Measurements from ENCODE around the gene OR2J2. TPM values are rescaled to one million over a fixed set of nuclear protein-coding genes. Genes with fewer than 3 reads are reported as not detected.
"Not testable (repeated sequence)": the region's sequence is repeated elsewhere in the genome, so short reads cannot be mapped to it uniquely, and the experiment has no call there.

OR2J2 gene
- total RNA-seq, 1 experiment from 2014 or later = not detected

DNA sequence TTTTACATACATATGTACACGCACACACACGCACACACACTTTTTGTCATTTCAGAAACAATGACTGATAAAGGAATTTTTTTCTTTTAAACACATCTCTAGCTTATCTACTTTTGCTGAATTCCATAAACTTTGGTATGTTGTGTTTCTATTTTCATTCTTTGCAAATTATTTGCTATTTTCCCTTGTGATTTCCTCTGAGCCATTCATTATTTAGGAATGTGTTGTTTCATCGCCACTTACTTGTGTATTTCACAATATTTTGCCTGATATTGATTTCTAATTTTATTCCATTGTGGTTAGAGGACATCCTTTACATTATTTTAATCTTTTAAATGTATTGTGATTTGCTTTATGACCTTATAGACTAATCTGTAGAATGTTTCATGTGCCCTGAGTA is 23.6 kb upstream of the OR2J2 start:
- intact Hi-C loops (cut with micrococcal nuclease; ENCODE audit: unreplicated experiment) = no loop called here
- peaks cover 10% of the 10 kb centered on the region for H3K9me3 ChIP-seq (ENCODE audit: low read depth, low read length, poor library complexity, severe bottlenecking)
- no peak overlapping the region for H3K27ac ChIP-seq (ENCODE audit: low read depth, low read length, poor library complexity, severe bottlenecking)
- BruUV-seq (replicated peaks) = no TSS peak
- H3K36me3 ChIP-seq (ENCODE audit: insufficient read depth, low read length, poor library complexity, severe bottlenecking) = no peaks in the 10 kb centered on the region
- DNase-seq (ENCODE audit: low spot score) = no peak
- no peak overlapping the region for H3K4me3 ChIP-seq (ENCODE audit: low read depth, low read length, poor library complexity, severe bottlenecking)
- TF ChIP-seq EZH2 (IDR thresholded peaks at IDR 0.05; ENCODE audit: borderline replicate concordance, low read depth, low read length, poor library complexity, severe bottlenecking) (no peak), CTCF (conservative IDR thresholded peaks at IDR 0.05; ENCODE audit: low read depth, low read length) (no peak)
- ChIA-PET CTCF (no interaction called here), POLR2A (ENCODE audit: low non-redundant PET) (no interaction called here)
- no peaks in the 10 kb centered on the region for H3K4me1 ChIP-seq (ENCODE audit: insufficient read depth, low read length, poor library complexity, severe bottlenecking)
- no peaks in the 10 kb centered on the region for H3K27me3 ChIP-seq (replicated peaks; ENCODE audit: insufficient read depth, low read depth, low read length, poor library complexity)

GRCh38 chr6:29149444-29149843 is 21.3 kb upstream of the OR2J2 start:
- H3K36me3 ChIP-seq (ENCODE audit: insufficient read depth, low read length, poor library complexity, severe bottlenecking); H3K9me3 ChIP-seq (ENCODE audit: low read depth, low read length, poor library complexity, severe bottlenecking); H3K27ac ChIP-seq (ENCODE audit: low read depth, low read length, poor library complexity, severe bottlenecking); H3K27me3 ChIP-seq (replicated peaks; ENCODE audit: insufficient read depth, low read depth, low read length, poor library complexity); intact Hi-C loops (cut with micrococcal nuclease; ENCODE audit: unreplicated experiment); POLR2A ChIA-PET (ENCODE audit: low non-redundant PET); H3K4me1 ChIP-seq (ENCODE audit: insufficient read depth, low read length, poor library complexity, severe bottlenecking); BruUV-seq (replicated peaks); CTCF ChIA-PET; H3K4me3 ChIP-seq (ENCODE audit: low read depth, low read length, poor library complexity, severe bottlenecking); DNase-seq (ENCODE audit: low spot score): not testable (repeated sequence)

GRCh38 chr6:29153083-29153482 is 17.6 kb upstream of the OR2J2 start:
- DNase-seq (ENCODE audit: low spot score) = no peak
- H3K36me3 ChIP-seq (ENCODE audit: insufficient read depth, low read length, poor library complexity, severe bottlenecking) = no peaks in the 10 kb centered on the region
- BruUV-seq (replicated peaks) = no TSS peak
- H3K4me1 ChIP-seq (ENCODE audit: insufficient read depth, low read length, poor library complexity, severe bottlenecking) = no peaks in the 10 kb centered on the region
- no peaks in the 10 kb centered on the region for H3K9me3 ChIP-seq (ENCODE audit: low read depth, low read length, poor library complexity, severe bottlenecking)
- ChIA-PET CTCF (no interaction called here), POLR2A (ENCODE audit: low non-redundant PET) (no interaction called here)
- H3K27ac ChIP-seq (ENCODE audit: low read depth, low read length, poor library complexity, severe bottlenecking) = no peak overlapping the region
- no peak for TF ChIP-seq CTCF (conservative IDR thresholded peaks at IDR 0.05; ENCODE audit: low read depth, low read length)
- TF ChIP-seq EZH2 (IDR thresholded peaks at IDR 0.05; ENCODE audit: borderline replicate concordance, low read depth, low read length, poor library complexity, severe bottlenecking) = no peak
- H3K4me3 ChIP-seq (ENCODE audit: low read depth, low read length, poor library complexity, severe bottlenecking) = no peak overlapping the region
- intact Hi-C loops (cut with micrococcal nuclease; ENCODE audit: unreplicated experiment) = no loop called here
- peaks cover 11% of the 10 kb centered on the region for H3K27me3 ChIP-seq (replicated peaks; ENCODE audit: insufficient read depth, low read depth, low read length, poor library complexity)

DNA sequence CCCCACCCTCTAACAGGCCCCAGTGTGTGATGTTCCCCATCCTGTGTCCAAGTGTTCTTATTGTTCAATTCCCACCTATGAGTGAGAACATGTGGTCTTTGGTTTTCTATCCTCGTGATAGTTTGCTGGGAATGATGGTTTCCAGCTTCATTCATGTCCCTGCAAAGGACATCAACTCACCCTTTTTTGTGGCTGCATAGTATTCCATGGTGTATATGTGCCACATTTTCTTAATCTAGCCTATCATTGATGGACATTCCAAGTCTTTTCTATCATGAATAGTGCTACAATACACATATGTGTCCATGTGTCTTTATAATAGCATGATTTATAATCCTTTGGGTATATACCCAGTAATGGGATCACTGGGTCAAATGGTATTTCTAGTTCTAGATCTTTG is 15.5 kb upstream of the OR2J2 start:
- H3K36me3 ChIP-seq (ENCODE audit: insufficient read depth, low read length, poor library complexity, severe bottlenecking); intact Hi-C loops (cut with micrococcal nuclease; ENCODE audit: unreplicated experiment); H3K27ac ChIP-seq (ENCODE audit: low read depth, low read length, poor library complexity, severe bottlenecking); BruUV-seq (replicated peaks); H3K4me3 ChIP-seq (ENCODE audit: low read depth, low read length, poor library complexity, severe bottlenecking); H3K9me3 ChIP-seq (ENCODE audit: low read depth, low read length, poor library complexity, severe bottlenecking); H3K4me1 ChIP-seq (ENCODE audit: insufficient read depth, low read length, poor library complexity, severe bottlenecking); CTCF ChIA-PET; DNase-seq (ENCODE audit: low spot score); POLR2A ChIA-PET (ENCODE audit: low non-redundant PET): not testable (repeated sequence)
- peaks cover 20% of the 10 kb centered on the region for H3K27me3 ChIP-seq (replicated peaks; ENCODE audit: insufficient read depth, low read depth, low read length, poor library complexity)

DNA sequence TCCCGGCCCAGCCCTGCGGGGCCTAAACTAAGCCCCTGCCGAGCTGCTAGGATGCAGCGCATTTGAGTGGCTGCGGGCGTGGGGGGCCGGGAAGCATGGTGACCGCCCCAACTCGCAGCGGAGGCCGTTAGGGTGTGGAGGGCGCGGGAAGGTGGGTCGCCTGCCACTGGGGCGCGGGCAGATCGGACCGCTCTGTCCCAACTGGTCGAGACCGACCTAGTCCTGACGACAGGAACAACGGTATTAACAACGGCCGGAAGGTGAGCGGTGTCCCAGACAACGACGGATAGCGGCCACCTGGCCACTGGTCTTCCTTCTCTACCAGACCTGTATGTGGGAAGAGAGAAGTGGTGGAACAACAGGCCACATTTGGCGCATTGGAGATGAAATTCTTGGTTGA is 10.8 kb upstream of the OR2J2 start:
- intact Hi-C loops (cut with micrococcal nuclease; ENCODE audit: unreplicated experiment) = not testable (repeated sequence)

DNA sequence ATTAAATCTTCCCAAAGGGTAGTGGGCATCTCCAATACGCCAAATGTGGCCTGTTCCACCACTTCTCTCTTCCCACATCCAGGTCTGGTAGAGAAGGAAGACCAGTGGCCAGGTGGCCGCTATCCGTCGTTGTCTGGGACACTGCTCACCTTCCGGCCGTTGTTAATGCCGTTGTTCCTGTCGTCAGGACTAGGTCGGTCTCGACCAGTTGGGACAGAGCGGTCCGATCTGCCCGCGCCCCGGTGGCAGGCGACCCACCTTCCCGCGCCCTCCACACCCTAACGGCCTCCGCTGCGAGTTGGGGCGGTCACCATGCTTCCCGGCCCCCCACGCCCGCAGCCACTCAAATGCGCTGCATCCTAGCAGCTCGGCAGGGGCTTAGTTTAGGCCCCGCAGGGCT is 5.1 kb upstream of the OR2J2 start:
- intact Hi-C loops (cut with micrococcal nuclease; ENCODE audit: unreplicated experiment); H3K4me3 ChIP-seq (ENCODE audit: low read depth, low read length, poor library complexity, severe bottlenecking); BruUV-seq (replicated peaks): not testable (repeated sequence)

More for the DNA sequence above, 10.8 kb upstream of the OR2J2 start:
- H3K9me3 ChIP-seq (ENCODE audit: low read depth, low read length, poor library complexity, severe bottlenecking); H3K4me3 ChIP-seq (ENCODE audit: low read depth, low read length, poor library complexity, severe bottlenecking); POLR2A ChIA-PET (ENCODE audit: low non-redundant PET); H3K27ac ChIP-seq (ENCODE audit: low read depth, low read length, poor library complexity, severe bottlenecking); BruUV-seq (replicated peaks); DNase-seq (ENCODE audit: low spot score); H3K4me1 ChIP-seq (ENCODE audit: insufficient read depth, low read length, poor library complexity, severe bottlenecking); CTCF ChIA-PET; H3K36me3 ChIP-seq (ENCODE audit: insufficient read depth, low read length, poor library complexity, severe bottlenecking): not testable (repeated sequence)
- H3K27me3 ChIP-seq (replicated peaks; ENCODE audit: insufficient read depth, low read depth, low read length, poor library complexity) = peaks cover 25% of the 10 kb centered on the region

More for the DNA sequence above, 5.1 kb upstream of the OR2J2 start:
- H3K27me3 ChIP-seq (replicated peaks; ENCODE audit: insufficient read depth, low read depth, low read length, poor library complexity); H3K9me3 ChIP-seq (ENCODE audit: low read depth, low read length, poor library complexity, severe bottlenecking); H3K4me1 ChIP-seq (ENCODE audit: insufficient read depth, low read length, poor library complexity, severe bottlenecking); DNase-seq (ENCODE audit: low spot score); H3K27ac ChIP-seq (ENCODE audit: low read depth, low read length, poor library complexity, severe bottlenecking); H3K36me3 ChIP-seq (ENCODE audit: insufficient read depth, low read length, poor library complexity, severe bottlenecking); POLR2A ChIA-PET (ENCODE audit: low non-redundant PET); CTCF ChIA-PET: not testable (repeated sequence)

All from A673 (cell line).